H9 (cell line): ENCODE measurements around the gene ATP2B2. TPM values are rescaled to one million over a fixed set of nuclear protein-coding genes. Genes with fewer than 3 reads are reported as not detected.

Experiments used
- DNase-seq: peaks from one replicate; pipeline ENCODE4 v3.0.0-alpha.2; 2017
- H2AFZ ChIP-seq: one replicate; pipeline ENCODE4 v1.6.1; 2013; ENCODE audit warnings: mild to moderate bottlenecking, low read length, control low read depth, moderate library complexity
- H2AK5ac ChIP-seq: 2 replicates; pipeline ENCODE4 v1.6.1; 2013; ENCODE audit warnings: low read length, control low read depth, mixed read lengths; ENCODE audit not compliant: insufficient read length
- H2BK120ac ChIP-seq: one replicate; pipeline ENCODE4 v1.6.1; 2013; ENCODE audit warnings: low read depth, mild to moderate bottlenecking, low read length, control low read depth, inconsistent platforms; ENCODE audit not compliant: poor library complexity, severe bottlenecking
- H2BK12ac ChIP-seq: 2 replicates; pipeline ENCODE4 v1.6.1; 2013; ENCODE audit warnings: low read length, control low read depth, mixed read lengths, low read depth; ENCODE audit not compliant: insufficient read length
- H2BK15ac ChIP-seq: 2 replicates; pipeline ENCODE4 v1.6.1; 2013; ENCODE audit warnings: low read depth, low read length, control low read depth
- H2BK20ac ChIP-seq: one replicate; pipeline ENCODE4 v1.6.1; 2013; ENCODE audit warnings: low read depth, mild to moderate bottlenecking, low read length, control low read depth, inconsistent platforms; ENCODE audit not compliant: poor library complexity, severe bottlenecking
- H2BK5ac ChIP-seq: 2 replicates; pipeline ENCODE4 v1.6.1; 2013; ENCODE audit warnings: low read length, control low read depth, mixed read lengths; ENCODE audit not compliant: insufficient read length
- H3K14ac ChIP-seq: 2 replicates; pipeline ENCODE4 v1.6.1; 2013; ENCODE audit warnings: low read length, control low read depth; ENCODE audit not compliant: insufficient read depth
- H3K18ac ChIP-seq: 2 replicates; pipeline ENCODE4 v1.6.1; 2013; ENCODE audit warnings: low read depth, mild to moderate bottlenecking, mixed read lengths, low read length, control low read depth; ENCODE audit not compliant: insufficient read length
- H3K23ac ChIP-seq: 2 replicates; pipeline ENCODE4 v1.6.1; 2013; ENCODE audit warnings: low read length, control low read depth, mixed read lengths, low read depth; ENCODE audit not compliant: insufficient read length
- H3K23me2 ChIP-seq: 2 replicates; pipeline ENCODE4 v1.6.1; 2013; ENCODE audit warnings: low read depth, mild to moderate bottlenecking, mixed read lengths, low read length, control low read depth; ENCODE audit not compliant: insufficient read length, poor library complexity, severe bottlenecking
- H3K27ac ChIP-seq: 2 replicates; pipeline ENCODE4 v1.5.1; 2013; ENCODE audit warnings: low read length, control low read depth, mixed read lengths, low read depth; ENCODE audit not compliant: insufficient read length
- H3K27me3 ChIP-seq: 2 replicates; pipeline ENCODE4 v1.6.1; 2013; ENCODE audit warnings: low read length, control low read depth, inconsistent platforms; ENCODE audit not compliant: insufficient read depth
- H3K4ac ChIP-seq: 2 replicates; pipeline ENCODE4 v1.6.1; 2013; ENCODE audit warnings: low read depth, mild to moderate bottlenecking, control low read depth, inconsistent platforms, low read length, moderate library complexity
- H3K4me1 ChIP-seq: 2 replicates; pipeline ENCODE4 v1.6.1; 2013; ENCODE audit warnings: low read length, control low read depth, inconsistent platforms; ENCODE audit not compliant: insufficient read depth
- H3K4me2 ChIP-seq: 2 replicates; pipeline ENCODE4 v1.6.1; 2013; ENCODE audit warnings: low read length, control low read depth, mixed read lengths; ENCODE audit not compliant: insufficient read length, insufficient read depth
- H3K56ac ChIP-seq: 2 replicates; pipeline ENCODE4 v1.6.1; 2013; ENCODE audit warnings: low read depth, mild to moderate bottlenecking, mixed read lengths, low read length, control low read depth; ENCODE audit not compliant: insufficient read length
- H3K79me1 ChIP-seq: 2 replicates; pipeline ENCODE4 v1.6.1; 2013; ENCODE audit warnings: low read depth, mild to moderate bottlenecking, moderate library complexity, low read length, control low read depth, inconsistent platforms; ENCODE audit not compliant: insufficient read depth, poor library complexity, severe bottlenecking
- H3K79me2 ChIP-seq: 2 replicates; pipeline ENCODE4 v1.6.1; 2013; ENCODE audit warnings: low read length, control low read depth, inconsistent platforms; ENCODE audit not compliant: insufficient read depth
- H3K9ac ChIP-seq: 2 replicates; pipeline ENCODE4 v1.6.1; 2013; ENCODE audit warnings: low read length, control low read depth, mixed read lengths; ENCODE audit not compliant: insufficient read length; ENCODE audit errors: extremely low read depth
- H3K9me3 ChIP-seq: one replicate; pipeline ENCODE4 v1.6.1; 2013; ENCODE audit warnings: low read depth, low read length, inconsistent platforms; ENCODE audit not compliant: control insufficient read depth
- H3T11ph ChIP-seq: one replicate; pipeline ENCODE4 v1.6.1; 2013; ENCODE audit warnings: mild to moderate bottlenecking, low read length, control low read depth, inconsistent platforms
- H4K20me1 ChIP-seq: one replicate; pipeline ENCODE4 v1.6.1; 2013; ENCODE audit not compliant: control insufficient read depth, insufficient read length, insufficient read depth
- H4K5ac ChIP-seq: 2 replicates; pipeline ENCODE4 v1.6.1; 2013; ENCODE audit warnings: low read depth, mild to moderate bottlenecking, mixed read lengths, low read length, control low read depth; ENCODE audit not compliant: insufficient read length
- H4K8ac ChIP-seq: replicated peaks from 2 replicates; pipeline ENCODE4 v1.6.1; 2013; ENCODE audit warnings: low read length, control low read depth, mixed read lengths, low read depth; ENCODE audit not compliant: insufficient read length
- H4K91ac ChIP-seq: 2 replicates; pipeline ENCODE4 v1.6.1; 2013; ENCODE audit warnings: low read depth, mild to moderate bottlenecking, moderate library complexity, mixed read lengths, low read length, control low read depth; ENCODE audit not compliant: insufficient read length
- H3K27ac Mint-ChIP-seq, 3 experiments: 2 replicates in 2 of 3; 3 replicates in 1 of 3; pipeline ENCODE4 v1.8.0; 2020 to 2021; ENCODE audit warnings: mixed read lengths in 3 of 3, mild to moderate bottlenecking in 1 of 3, moderate library complexity in 1 of 3
- H3K27me3 Mint-ChIP-seq: 2 replicates; pipeline ENCODE4 v1.8.0; 2021; ENCODE audit warnings: low read depth, mild to moderate bottlenecking, moderate library complexity, mixed read lengths
- H3K36me3 Mint-ChIP-seq, 3 experiments: 2 replicates in 2 of 3; 3 replicates in 1 of 3; pipeline ENCODE4 v1.8.0; 2020 to 2021; ENCODE audit warnings: low read depth in 3 of 3, mixed read lengths in 3 of 3; ENCODE audit not compliant: insufficient read depth in 1 of 3
- H3K4me1 Mint-ChIP-seq, 2 experiments: 2 replicates each; pipeline ENCODE4 v1.8.0; 2020; ENCODE audit warnings: mixed read lengths in 2 of 2
- H3K4me3 Mint-ChIP-seq, 2 experiments: 2 replicates in 1 of 2; 3 replicates in 1 of 2; pipeline ENCODE4 v1.8.0; 2020 to 2021; ENCODE audit warnings: mild to moderate bottlenecking in 2 of 2, mixed read lengths in 2 of 2, moderate library complexity in 1 of 2
- H3K9me3 Mint-ChIP-seq, 2 experiments: 2 replicates in 1 of 2; 3 replicates in 1 of 2; pipeline ENCODE4 v1.8.0; 2020; ENCODE audit warnings: mild to moderate bottlenecking in 2 of 2, mixed read lengths in 2 of 2, moderate library complexity in 1 of 2
- CTCF ChIP-seq: fragments of 200-600 bp; sonication (generic); conservative IDR thresholded peaks from 3 replicates; pipeline ENCODE4 v1.8.0; 2021; ENCODE audit warnings: antibody characterized with exemption, mild to moderate bottlenecking
- WGBS: extraction: QIAGEN DNeasy Blood & Tissue Kit; methylation state at CpG from one replicate; pipeline ENCODE4 v1.1.7; 2013; ENCODE audit warnings: missing lambda C conversion rate, low lambda C conversion rate, mixed read lengths; ENCODE audit not compliant: insufficient read length; ENCODE audit errors: extremely low coverage; 5-methylcytosine and 5-hydroxymethylcytosine counted together
- total RNA-seq: library from RNA; stranded (reverse); gene quantifications from 2 replicates; pipeline ENCODE4 v1.2.1, GENCODE V29; 2021

ATP2B2 gene
- total RNA-seq, 1 experiment from 2014 or later: 0.33 TPM

DNA sequence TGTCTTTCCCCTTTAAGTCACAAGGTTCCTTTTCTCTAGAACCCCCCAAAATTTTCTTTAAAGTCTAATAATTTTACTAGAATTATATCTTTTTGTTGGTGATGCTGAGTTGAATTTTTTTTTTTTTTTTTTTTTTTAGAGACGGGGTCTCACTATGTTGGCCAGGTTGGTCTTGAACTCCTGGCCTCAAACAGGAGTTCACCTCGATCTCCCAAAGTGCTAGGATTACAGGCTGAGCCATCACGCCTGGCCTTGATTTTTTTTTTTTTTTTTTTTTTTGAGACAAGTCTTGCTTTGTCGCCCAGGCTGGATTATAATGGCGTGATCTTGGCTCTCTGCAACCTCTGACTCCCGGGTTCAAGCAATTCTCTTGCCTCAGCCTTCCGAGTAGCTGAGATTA, 196.7 kb downstream of the ATP2B2 start:
- no peak overlapping the region for H4K91ac ChIP-seq
- H2AFZ ChIP-seq: no peak overlapping the region
- no peaks in the 10 kb centered on the region for H3K23me2 ChIP-seq
- H3K56ac ChIP-seq: no peak overlapping the region
- no peak overlapping the region for H2AK5ac ChIP-seq
- TF ChIP-seq CTCF: no peak
- no peaks in the 10 kb centered on the region for H3K79me1 ChIP-seq
- H3K27me3 ChIP-seq: no peaks in the 10 kb centered on the region
- no peak overlapping the region for H3K4me3 Mint-ChIP-seq
- H3K4ac ChIP-seq: no peak overlapping the region
- no peaks in the 10 kb centered on the region for H3K79me2 ChIP-seq
- no peak overlapping the region for H2BK15ac ChIP-seq
- H4K5ac ChIP-seq: no peak overlapping the region
- H4K8ac ChIP-seq: no peak overlapping the region
- no peak overlapping the region for H3K14ac ChIP-seq
- no peak overlapping the region for H2BK12ac ChIP-seq
- H3K27me3 Mint-ChIP-seq: no peaks in the 10 kb centered on the region
- H2BK5ac ChIP-seq: no peak overlapping the region
- no peak overlapping the region for H3K27ac Mint-ChIP-seq
- H2BK120ac ChIP-seq: no peak overlapping the region
- no peaks in the 10 kb centered on the region for H3K9me3 ChIP-seq
- H4K20me1 ChIP-seq: no peaks in the 10 kb centered on the region
- no peak overlapping the region for H3K23ac ChIP-seq
- H3K4me1 ChIP-seq: no peaks in the 10 kb centered on the region; the same call in 1 of the 2 replicates
- no CpG with 5 or more reads among the region's 7 CpGs for WGBS
- no peak overlapping the region for H3K4me2 ChIP-seq
- H3K9me3 Mint-ChIP-seq: no peaks in the 10 kb centered on the region
- H3K27ac ChIP-seq: no peak overlapping the region
- H3T11ph ChIP-seq: no peak overlapping the region
- H3K4me1 Mint-ChIP-seq: no peaks in the 10 kb centered on the region
- H3K36me3 Mint-ChIP-seq: peaks cover 31 to 96% (median 91%) of the 10 kb centered on the region in 3 experiments; a peak in 6 of 7 replicates
- no peak for DNase-seq
- H3K18ac ChIP-seq: no peak overlapping the region
- H2BK20ac ChIP-seq: no peak overlapping the region
- no peak overlapping the region for H3K9ac ChIP-seq
